ENCODE data around the gene RS1.

Gene RS1

GRCh38 chrX:18598413-18598812, 73.5 kb downstream of the RS1 start:
- DNase-seq (ENCODE audit: low read depth in 2 of 2) = no peak

- no peak for DNase-seq (ENCODE audit: low read depth in 2 of 2)
Observed at GRCh38 chrX:18596096-18596495, 75.8 kb downstream of the RS1 start.

GRCh38 chrX:18594079-18594478, 77.8 kb downstream of the RS1 start:
- no peak for DNase-seq (ENCODE audit: low read depth in 2 of 2)

GRCh38 chrX:18591834-18592233, 80.1 kb downstream of the RS1 start:
- DNase-seq (ENCODE audit: low read depth in 2 of 2) = no peak

Measured in fibroblast of skin of left quadriceps (primary cell).